GM10248 (cell line): ENCODE measurements around the gene GIGYF2.
"Not testable (repeated sequence)": the region's sequence is repeated elsewhere in the genome, so short reads cannot be mapped to it uniquely, and the experiment has no call there.

ENCODE experiments used
- CTCF ChIA-PET: fragments of 300-600 bp; sonication (Branson Sonifier 250); formaldehyde crosslinking; extraction: SDS; loops from one replicate; lab custom pipeline; 2021; ENCODE audit warnings: antibody characterized with exemption; lab: Yijun Ruan, JAX
- POLR2A ChIA-PET: fragments of 350-650 bp; sonication (Branson Sonifier 250); formaldehyde crosslinking; extraction: SDS; loops from one replicate; lab custom pipeline; 2020; ENCODE audit warnings: antibody characterized with exemption; lab: Yijun Ruan, JAX
- DNase-seq: peaks from one replicate; pipeline ENCODE4 v3.0.0; 2012; ENCODE audit errors: extremely low spot score
- CTCF ChIP-seq: IDR thresholded peaks from 2 replicates; pipeline ENCODE4 v1.5.1; 2012; ENCODE audit warnings: mild to moderate bottlenecking, low read depth; ENCODE audit errors: extremely low read depth, missing control alignments, control extremely low read depth

Gene GIGYF2

DNA sequence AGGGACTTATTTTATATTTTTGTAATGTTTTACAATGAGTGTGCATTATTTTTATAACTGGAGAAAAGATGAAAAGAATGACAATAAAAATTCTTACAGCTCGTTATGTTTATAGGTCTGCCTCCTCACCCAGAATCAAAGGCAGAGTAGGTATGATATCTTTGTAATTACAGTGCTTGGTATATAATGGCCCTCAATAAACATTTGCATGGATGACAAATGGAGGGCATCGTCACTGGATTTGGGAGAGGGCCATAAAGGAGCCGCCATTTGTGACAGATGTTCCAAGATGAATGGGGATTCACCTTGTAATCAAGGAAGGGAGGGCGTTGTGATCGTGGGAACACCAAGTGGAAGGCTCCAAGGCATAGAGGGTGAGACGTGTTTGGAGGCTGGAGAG is 22.6 kb upstream of the GIGYF2 start:
- no peak for DNase-seq
- POLR2A ChIA-PET, result no interaction called here
- CTCF ChIA-PET, result no interaction called here
- no peak for TF ChIP-seq CTCF

DNA sequence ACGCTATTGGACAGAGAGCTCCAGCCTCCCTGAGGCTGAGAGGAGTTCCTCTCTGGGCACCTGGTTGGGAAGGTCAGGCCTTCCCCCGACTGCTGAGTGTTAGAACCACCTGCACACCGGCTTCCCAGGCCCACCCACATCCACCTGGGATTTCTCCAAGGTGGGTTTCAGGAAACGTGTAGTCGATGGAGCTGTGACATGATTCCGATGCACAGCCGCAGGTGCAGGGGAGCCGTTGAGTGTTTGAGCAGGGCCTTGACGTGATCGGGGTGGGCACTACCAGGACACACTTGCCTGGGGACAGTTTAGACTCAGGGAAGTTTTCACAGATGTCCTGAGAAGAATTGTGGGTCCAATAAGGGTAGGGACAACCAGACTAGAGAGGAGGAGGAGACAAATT is 21.8 kb upstream of the GIGYF2 start:
- ChIA-PET POLR2A (no interaction called here), CTCF (no interaction called here)
- DNase-seq, result no peak
- no peak for TF ChIP-seq CTCF

DNA sequence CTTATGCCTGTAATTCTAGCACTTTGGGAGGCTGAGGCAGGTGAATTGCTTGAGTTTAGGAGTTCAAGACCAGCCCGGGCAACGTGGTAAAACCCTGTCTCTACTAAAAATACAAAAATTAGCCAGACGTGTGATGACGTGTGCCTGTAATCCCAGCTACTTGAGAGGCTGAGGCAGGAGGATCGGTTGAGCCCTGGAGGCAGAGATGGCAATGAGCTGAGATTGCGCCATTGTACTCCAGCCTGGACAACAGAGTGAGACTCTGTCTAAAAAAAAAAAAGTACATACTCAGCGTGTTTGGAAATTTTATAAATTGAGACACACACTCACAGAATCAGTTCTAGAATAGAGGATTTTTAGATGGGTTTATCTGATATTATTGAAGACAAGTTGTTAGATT is 17.1 kb upstream of the GIGYF2 start:
- CTCF ChIA-PET, result no interaction called here
- POLR2A ChIA-PET, result no interaction called here
- DNase-seq, result no peak
- TF ChIP-seq CTCF, result no peak

DNA sequence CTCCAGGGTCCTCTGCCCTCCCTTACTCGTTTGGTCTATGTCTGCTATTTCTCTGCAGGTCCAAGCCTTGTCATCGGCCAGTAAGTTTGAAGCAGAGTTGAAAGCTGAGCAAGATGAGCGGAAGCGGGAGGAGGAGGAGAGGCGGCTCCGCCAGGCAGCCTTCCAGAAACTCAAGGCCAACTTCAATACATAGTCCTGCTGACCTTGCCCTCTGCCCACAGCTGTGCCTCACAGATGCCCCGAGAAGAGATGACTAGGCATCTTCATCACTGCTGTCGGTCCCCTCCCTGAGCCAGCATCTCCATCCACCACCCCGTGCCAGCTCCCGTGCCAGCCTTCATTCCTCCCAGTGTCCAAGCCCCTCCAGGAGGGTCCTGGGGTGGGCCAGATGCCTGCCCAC is 15.6 kb upstream of the GIGYF2 start:
- POLR2A ChIA-PET, result no interaction called here
- no peak for TF ChIP-seq CTCF
- no peak for DNase-seq
- CTCF ChIA-PET, result no interaction called here

GRCh38 chr2:232683368-232683767 is 13.8 kb upstream of the GIGYF2 start:
- ChIA-PET POLR2A (no interaction called here), CTCF (interaction anchor here (1.3 to 2.2 kb wide), 2 partner anchors 23 to 72 kb away, joined by 3 to 4 read pairs; no protein-coding TSS in a partner anchor)
- no peak for TF ChIP-seq CTCF
- no peak for DNase-seq

- POLR2A ChIA-PET, DNase-seq: not testable (repeated sequence)
- CTCF ChIA-PET, result interaction anchor here (1.4 kb wide), 1 partner anchor 344 kb away, joined by 3 read pairs; no protein-coding TSS in a partner anchor
Measured at GRCh38 chr2:232685391-232685790, 11.7 kb upstream of the GIGYF2 start.

DNA sequence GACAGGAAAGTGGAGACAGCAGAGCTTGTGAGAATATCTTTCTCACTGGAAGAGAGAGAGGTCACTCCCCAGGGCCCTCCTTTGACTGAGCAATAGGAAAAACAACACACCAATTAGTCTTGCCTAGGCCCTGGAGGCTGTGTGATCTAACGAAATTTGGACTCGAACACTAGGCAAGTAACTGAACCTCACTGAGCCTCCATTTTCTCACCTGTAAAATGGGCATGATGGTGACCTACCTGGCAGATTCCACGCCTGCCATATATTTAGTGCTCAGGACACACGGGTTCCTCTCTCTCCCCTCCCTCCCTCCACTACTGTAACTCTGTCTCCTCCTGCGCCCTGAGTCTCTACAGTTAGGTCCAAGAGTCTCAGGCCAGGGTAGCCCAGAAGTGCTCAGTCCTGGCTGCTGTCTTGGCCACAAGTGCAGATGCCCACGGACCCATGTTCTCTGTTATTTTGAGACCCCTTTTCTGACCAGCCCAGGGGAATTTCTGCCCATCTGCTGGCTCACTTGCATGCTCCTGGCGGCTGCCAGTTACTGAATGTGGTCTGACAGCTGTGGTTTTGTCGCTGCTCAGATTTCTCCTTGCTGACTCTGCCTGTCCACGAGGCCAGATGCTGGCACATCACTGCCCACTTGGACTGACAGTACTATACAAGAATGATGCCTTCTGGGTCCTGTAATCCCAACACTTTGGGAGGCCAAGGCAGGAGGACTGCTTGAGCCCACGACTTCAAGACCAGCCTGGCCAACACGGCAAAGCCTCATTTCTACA is 9.6 kb upstream of the GIGYF2 start:
- no peak for DNase-seq
- no peak for TF ChIP-seq CTCF
- ChIA-PET CTCF (interaction anchor here (0.6 to 0.7 kb wide), 2 partner anchors 105 to 615 kb away, joined by 3 read pairs; no protein-coding TSS in a partner anchor), POLR2A (no interaction called here)
